SIG-M5 treated with dmso at 0.1 percent for 504 hours (cell line): ENCODE results near the gene TMEM132D.

Source experiments
- DNase-seq: peaks from one replicate; lab custom pipeline; 2025; ENCODE audit not compliant: unreplicated experiment; lab: John Stamatoyannopoulos, UW

The TMEM132D gene

GRCh38 chr12:129378496-129378895 lies 525.3 kb downstream of the TMEM132D start:
- DNase-seq = no peak

- no peak for DNase-seq
These were observed 530.1 kb downstream of the TMEM132D start for GRCh38 chr12:129373746-129374145.

- no peak for DNase-seq
These were observed 530.9 kb downstream of the TMEM132D start for GRCh38 chr12:129372876-129373275.

- DNase-seq = no peak
These were observed 531.5 kb downstream of the TMEM132D start for GRCh38 chr12:129372348-129372747.

- no peak for DNase-seq
These were observed 532.6 kb downstream of the TMEM132D start for GRCh38 chr12:129371268-129371667.

- no peak for DNase-seq
These were observed 537.2 kb downstream of the TMEM132D start for GRCh38 chr12:129366656-129367055.

- no peak for DNase-seq
These were observed 540.8 kb downstream of the TMEM132D start for GRCh38 chr12:129363041-129363440.

- DNase-seq = no peak
These were observed 546.6 kb downstream of the TMEM132D start for GRCh38 chr12:129357233-129357632.

- DNase-seq = no peak
These were observed 552.3 kb downstream of the TMEM132D start for GRCh38 chr12:129351481-129351880.

- no peak for DNase-seq
These were observed 564.5 kb downstream of the TMEM132D start for GRCh38 chr12:129339336-129339735.

GRCh38 chr12:129337413-129337812 lies 566.4 kb downstream of the TMEM132D start:
- DNase-seq = no peak

- DNase-seq = no peak
These were observed 568.1 kb downstream of the TMEM132D start for GRCh38 chr12:129335773-129336172.

- no peak for DNase-seq
These were observed 571.5 kb downstream of the TMEM132D start for GRCh38 chr12:129332286-129332685.

GRCh38 chr12:129331356-129332085 lies 572.3 kb downstream of the TMEM132D start:
- DNase-seq = no peak

- DNase-seq = no peak
These were observed 575.6 kb downstream of the TMEM132D start for GRCh38 chr12:129328235-129328634.

- no peak for DNase-seq
These were observed 578.3 kb downstream of the TMEM132D start for GRCh38 chr12:129325566-129325965.

- no peak for DNase-seq
These were observed 591.8 kb downstream of the TMEM132D start for GRCh38 chr12:129312048-129312447.

GRCh38 chr12:129310346-129310745 lies 593.5 kb downstream of the TMEM132D start:
- DNase-seq = no peak

- no peak for DNase-seq
These were observed 598.0 kb downstream of the TMEM132D start for GRCh38 chr12:129305851-129306250.

GRCh38 chr12:129304529-129304928 lies 599.3 kb downstream of the TMEM132D start:
- no peak for DNase-seq

GRCh38 chr12:129300011-129300410 lies 603.8 kb downstream of the TMEM132D start:
- no peak for DNase-seq

- DNase-seq = no peak
These were observed 604.9 kb downstream of the TMEM132D start for GRCh38 chr12:129298921-129299320.

GRCh38 chr12:129296671-129297070 lies 607.2 kb downstream of the TMEM132D start:
- DNase-seq = no peak
